Measurements from ENCODE around the gene GABRD.

The GABRD gene

GRCh38 chr1:2076826-2077225, 57.7 kb downstream of the GABRD start:
- DNase-seq (ENCODE audit: low spot score), result no peak

GRCh38 chr1:2078170-2078569, 59.0 kb downstream of the GABRD start:
- no peak for DNase-seq (ENCODE audit: low spot score)

GRCh38 chr1:2079396-2080085, 60.4 kb downstream of the GABRD start:
- DNase-seq (ENCODE audit: low spot score), result no peak

- no peak for DNase-seq (ENCODE audit: low spot score)
These were observed 61.0 kb downstream of the GABRD start for GRCh38 chr1:2080140-2080539.

Data from SW480 (cell line).